M059J (cell line): ENCODE measurements around the gene RCAN2. TPM values are rescaled to one million over a fixed set of nuclear protein-coding genes. Genes with fewer than 3 reads are reported as not detected.
"Not testable (repeated sequence)": the region's sequence is repeated elsewhere in the genome, so short reads cannot be mapped to it uniquely, and the experiment has no call there.

Experiments used
- DNase-seq: peaks from one replicate; pipeline ENCODE4 v3.0.0-alpha.2; 2012; ENCODE audit warnings: low read depth
- total RNA-seq: library from RNA; depleted of rRNA; stranded (reverse); fragments of >200 nt; shearing (Covaris generic); gene quantifications from 2 replicates; pipeline ENCODE4 v1.2.3, GENCODE V29; 2014

RCAN2 gene
- total RNA-seq, 1 experiment from 2014 or later = 2.3 TPM

- not testable (repeated sequence) for DNase-seq
These were observed 103.5 kb downstream of the RCAN2 start for GRCh38 chr6:46387728-46388127.

- no peak for DNase-seq
These were observed 109.7 kb downstream of the RCAN2 start for GRCh38 chr6:46381579-46381978.

GRCh38 chr6:46381057-46381456, 110.2 kb downstream of the RCAN2 start:
- no peak for DNase-seq

- DNase-seq = no peak
These were observed 111.0 kb downstream of the RCAN2 start for GRCh38 chr6:46380152-46380807.

GRCh38 chr6:46378882-46379416, 112.3 kb downstream of the RCAN2 start:
- DNase-seq = no peak

- DNase-seq = no peak
These were observed 112.9 kb downstream of the RCAN2 start for GRCh38 chr6:46378161-46378881.

- no peak for DNase-seq
These were observed 114.0 kb downstream of the RCAN2 start for GRCh38 chr6:46377209-46377608.

- DNase-seq = no peak
These were observed 114.6 kb downstream of the RCAN2 start for GRCh38 chr6:46376562-46377061.

- DNase-seq = peak; percentile 64
These were observed 120.6 kb downstream of the RCAN2 start for GRCh38 chr6:46370622-46371021.

- no peak for DNase-seq
These were observed 123.1 kb downstream of the RCAN2 start for GRCh38 chr6:46368169-46368536.

- no peak for DNase-seq
These were observed 123.7 kb downstream of the RCAN2 start for GRCh38 chr6:46367354-46368168.

GRCh38 chr6:46366190-46366900, 124.9 kb downstream of the RCAN2 start:
- no peak for DNase-seq

GRCh38 chr6:46357591-46357990, 133.7 kb downstream of the RCAN2 start:
- no peak for DNase-seq

- no peak for DNase-seq
These were observed 134.7 kb downstream of the RCAN2 start for GRCh38 chr6:46356543-46356942.

GRCh38 chr6:46353528-46353927, 137.7 kb downstream of the RCAN2 start:
- no peak for DNase-seq

- peak; percentile 26 for DNase-seq
These were observed 138.5 kb downstream of the RCAN2 start for GRCh38 chr6:46352541-46353268.

- DNase-seq = no peak
These were observed 140.5 kb downstream of the RCAN2 start for GRCh38 chr6:46350714-46351113.

- DNase-seq = peak; percentile 18
These were observed 143.6 kb downstream of the RCAN2 start for GRCh38 chr6:46347669-46348068.

- no peak for DNase-seq
These were observed 151.0 kb downstream of the RCAN2 start for GRCh38 chr6:46340246-46340645.

GRCh38 chr6:46338131-46338530, 153.1 kb downstream of the RCAN2 start:
- DNase-seq = no peak

- DNase-seq = no peak
These were observed 156.8 kb downstream of the RCAN2 start for GRCh38 chr6:46334442-46334841.
